ENCODE results near the gene COL19A1.

Gene COL19A1

GRCh38 chr6:70241991-70242420 lies 375.6 kb downstream of the COL19A1 start:
- no peak for DNase-seq

GRCh38 chr6:70246118-70246517 lies 379.8 kb downstream of the COL19A1 start:
- DNase-seq: no peak

GRCh38 chr6:70252604-70253003 lies 386.2 kb downstream of the COL19A1 start:
- DNase-seq: no peak

DNA sequence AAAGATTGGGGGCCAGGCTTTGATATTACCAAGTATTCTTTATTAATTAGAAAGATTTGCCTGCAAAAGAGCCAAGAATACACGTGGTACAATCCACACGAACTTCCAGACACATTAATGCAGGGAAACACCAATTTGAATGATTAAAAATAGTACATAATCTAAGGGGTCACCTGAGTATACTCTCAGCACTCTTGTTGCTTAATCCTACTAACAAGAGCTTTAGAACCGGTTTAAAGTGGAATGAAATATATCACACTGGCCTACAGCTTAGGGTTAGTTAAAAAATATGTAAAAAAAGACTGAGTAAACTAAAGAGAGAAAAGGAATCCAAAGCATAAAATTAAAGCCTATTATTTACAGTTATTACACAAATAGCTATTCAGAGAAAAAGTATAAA lies 387.6 kb downstream of the COL19A1 start:
- DNase-seq: no peak

DNA sequence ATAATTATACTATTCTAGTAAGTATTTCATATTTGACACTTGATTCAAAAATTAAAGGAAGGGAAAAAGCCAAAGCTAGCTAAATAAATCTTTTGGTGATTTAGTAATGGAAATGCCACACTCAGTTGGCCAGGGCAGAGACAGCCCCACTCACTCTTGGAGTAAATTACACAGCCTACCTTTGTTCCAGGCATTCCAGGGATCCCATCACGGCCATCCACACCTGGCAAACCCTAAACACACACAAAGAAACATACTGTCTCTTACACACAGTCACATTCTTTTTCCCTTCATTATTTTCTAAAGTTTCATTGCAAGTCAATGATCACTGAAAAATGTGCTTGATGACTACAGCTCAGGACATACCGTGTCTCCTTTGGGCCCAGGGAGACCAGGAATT lies 388.4 kb downstream of the COL19A1 start:
- DNase-seq: no peak

- no peak for DNase-seq
Observed at GRCh38 chr6:70257768-70258273, 391.5 kb downstream of the COL19A1 start.

DNA sequence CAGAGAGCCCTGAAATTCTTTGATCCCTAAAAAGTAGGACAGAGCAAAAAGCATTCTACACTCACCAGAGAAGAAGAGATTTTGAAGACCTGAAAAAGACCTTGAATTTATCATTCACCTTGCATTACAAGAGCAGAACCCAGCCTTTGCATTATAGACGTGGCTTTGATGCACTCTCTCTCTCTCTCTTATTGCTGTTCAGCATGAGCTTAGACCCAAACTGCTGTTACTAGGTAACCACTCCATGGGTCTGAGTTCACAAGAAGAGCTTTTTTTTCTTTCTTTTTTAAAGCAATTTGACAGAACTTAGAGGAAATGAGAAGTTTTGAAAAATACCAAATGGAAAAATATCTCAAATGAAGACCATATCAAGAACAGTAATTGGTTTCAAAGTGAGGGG lies 392.1 kb downstream of the COL19A1 start:
- no peak for DNase-seq
